DND-41 (cell line): ENCODE data around the gene FXYD7.
"Not testable (repeated sequence)": the region's sequence is repeated elsewhere in the genome, so short reads cannot be mapped to it uniquely, and the experiment has no call there.

Source experiments
- ATAC-seq: fragments of 200-7000 bp; cut with Tn5 transposase; 3 replicates; pipeline ENCODE4 v1.9.1; 2021; ENCODE audit warnings: low read depth; ENCODE audit not compliant: insufficient read depth
- DNase-seq: peaks from one replicate; pipeline ENCODE4 v3.0.0-alpha.2; 2020
- H2AFZ ChIP-seq: 2 replicates; pipeline ENCODE4 v1.6.0; 2012; ENCODE audit warnings: low read depth, low read length
- H3K27ac ChIP-seq: 2 replicates; pipeline ENCODE4 v1.5.1; 2012; ENCODE audit warnings: low read length, inconsistent platforms
- H3K27me3 ChIP-seq: fragments of 200-600 bp; sonication (generic); 2 replicates; pipeline ENCODE4 v1.6.0; 2012; ENCODE audit warnings: low read length, mild to moderate bottlenecking, inconsistent platforms; ENCODE audit not compliant: insufficient read depth, poor library complexity
- H3K36me3 ChIP-seq: 2 replicates; pipeline ENCODE4 v1.5.1; 2012; ENCODE audit warnings: low read length, inconsistent platforms; ENCODE audit not compliant: insufficient read depth
- H3K4me1 ChIP-seq: 2 replicates; pipeline ENCODE4 v1.5.1; 2012; ENCODE audit warnings: mild to moderate bottlenecking, low read length; ENCODE audit not compliant: insufficient read depth
- H3K4me2 ChIP-seq: 2 replicates; pipeline ENCODE4 v1.6.0; 2012; ENCODE audit warnings: mild to moderate bottlenecking, moderate library complexity, low read length, inconsistent platforms; ENCODE audit not compliant: insufficient read depth
- H3K4me3 ChIP-seq, 2 experiments: fragments of 200-600 bp in 1 of 2; shearing (Covaris generic) in 1 of 2; 2 replicates each; pipeline ENCODE4 v1.5.1; 2012 to 2016; ENCODE audit warnings: inconsistent platforms in 2 of 2, low read length in 2 of 2, mild to moderate bottlenecking in 2 of 2, low read depth in 1 of 2, moderate library complexity in 1 of 2
- H3K79me2 ChIP-seq: 2 replicates; pipeline ENCODE4 v1.6.0; 2012; ENCODE audit warnings: low read length, inconsistent platforms; ENCODE audit not compliant: insufficient read depth
- H3K9ac ChIP-seq: 2 replicates; pipeline ENCODE4 v1.6.0; 2012; ENCODE audit warnings: low read depth, mild to moderate bottlenecking, inconsistent platforms, low read length, moderate library complexity
- H3K9me3 ChIP-seq: 2 replicates; pipeline ENCODE4 v1.5.1; 2012; ENCODE audit warnings: low read length, moderate library complexity, mild to moderate bottlenecking, inconsistent platforms; ENCODE audit not compliant: insufficient read depth, severe bottlenecking
- H4K20me1 ChIP-seq: 2 replicates; pipeline ENCODE4 v1.6.0; 2012; ENCODE audit warnings: low read length; ENCODE audit not compliant: insufficient read depth
- CTCF ChIP-seq: IDR thresholded peaks from 2 replicates; pipeline ENCODE4 v1.5.1; 2012; ENCODE audit warnings: borderline replicate concordance, low read length, moderate library complexity, mild to moderate bottlenecking; ENCODE audit not compliant: poor library complexity, severe bottlenecking; ENCODE audit errors: extremely low read depth
- EZH2 ChIP-seq: IDR thresholded peaks from 3 replicates; pipeline ENCODE4 v1.6.1; 2012; ENCODE audit warnings: borderline replicate concordance, low read depth, mild to moderate bottlenecking, moderate library complexity, low read length, inconsistent platforms; ENCODE audit not compliant: severe bottlenecking

FXYD7 gene

GRCh38 chr19:35184267-35184666 lies 41.2 kb downstream of the FXYD7 start:
- Histone ChIP-seq H3K79me2 (no peaks in the 10 kb centered on the region), H3K4me1 (no peaks in the 10 kb centered on the region), H3K9ac (no peak overlapping the region), H3K9me3 (no peaks in the 10 kb centered on the region), H2AFZ (no peak overlapping the region), H3K36me3 (no peaks in the 10 kb centered on the region), H4K20me1 (no peaks in the 10 kb centered on the region), H3K27me3 (no peaks in the 10 kb centered on the region), H3K27ac (no peak overlapping the region), H3K4me2 (no peak overlapping the region), H3K4me3 (no peak overlapping the region)
- no peak for TF ChIP-seq EZH2
- no peak for ATAC-seq
- DNase-seq, result no peak

DNA sequence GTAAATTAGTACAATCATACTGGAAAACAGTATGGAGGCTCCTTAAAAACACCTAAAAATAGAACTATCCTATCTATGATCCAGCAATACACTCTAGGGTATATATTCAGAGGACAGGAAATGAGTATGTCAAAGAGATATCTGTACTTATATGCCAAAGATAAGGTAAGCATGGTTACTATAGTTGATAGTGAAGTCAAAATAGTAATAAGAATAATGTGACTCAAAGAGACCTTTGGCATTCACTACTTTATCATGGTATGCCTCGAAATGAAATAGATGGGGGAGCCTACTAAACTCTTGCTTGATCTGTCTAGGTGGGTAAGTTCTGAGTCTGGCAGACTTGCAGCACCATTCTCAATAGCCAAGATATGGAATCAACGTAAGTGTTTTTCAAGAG lies 41.8 kb downstream of the FXYD7 start:
- H3K9ac ChIP-seq, result no peak overlapping the region
- no peak overlapping the region for H3K27ac ChIP-seq
- no peaks in the 10 kb centered on the region for H4K20me1 ChIP-seq
- TF ChIP-seq EZH2 (no peak), CTCF (no peak)
- no peaks in the 10 kb centered on the region for H3K27me3 ChIP-seq
- no peak overlapping the region for H3K4me3 ChIP-seq
- ATAC-seq, result no peak
- H3K36me3 ChIP-seq, result no peaks in the 10 kb centered on the region
- no peak for DNase-seq
- H3K9me3 ChIP-seq, result no peaks in the 10 kb centered on the region
- no peak overlapping the region for H2AFZ ChIP-seq
- H3K4me2 ChIP-seq, result no peak overlapping the region
- no peaks in the 10 kb centered on the region for H3K4me1 ChIP-seq
- no peaks in the 10 kb centered on the region for H3K79me2 ChIP-seq

DNA sequence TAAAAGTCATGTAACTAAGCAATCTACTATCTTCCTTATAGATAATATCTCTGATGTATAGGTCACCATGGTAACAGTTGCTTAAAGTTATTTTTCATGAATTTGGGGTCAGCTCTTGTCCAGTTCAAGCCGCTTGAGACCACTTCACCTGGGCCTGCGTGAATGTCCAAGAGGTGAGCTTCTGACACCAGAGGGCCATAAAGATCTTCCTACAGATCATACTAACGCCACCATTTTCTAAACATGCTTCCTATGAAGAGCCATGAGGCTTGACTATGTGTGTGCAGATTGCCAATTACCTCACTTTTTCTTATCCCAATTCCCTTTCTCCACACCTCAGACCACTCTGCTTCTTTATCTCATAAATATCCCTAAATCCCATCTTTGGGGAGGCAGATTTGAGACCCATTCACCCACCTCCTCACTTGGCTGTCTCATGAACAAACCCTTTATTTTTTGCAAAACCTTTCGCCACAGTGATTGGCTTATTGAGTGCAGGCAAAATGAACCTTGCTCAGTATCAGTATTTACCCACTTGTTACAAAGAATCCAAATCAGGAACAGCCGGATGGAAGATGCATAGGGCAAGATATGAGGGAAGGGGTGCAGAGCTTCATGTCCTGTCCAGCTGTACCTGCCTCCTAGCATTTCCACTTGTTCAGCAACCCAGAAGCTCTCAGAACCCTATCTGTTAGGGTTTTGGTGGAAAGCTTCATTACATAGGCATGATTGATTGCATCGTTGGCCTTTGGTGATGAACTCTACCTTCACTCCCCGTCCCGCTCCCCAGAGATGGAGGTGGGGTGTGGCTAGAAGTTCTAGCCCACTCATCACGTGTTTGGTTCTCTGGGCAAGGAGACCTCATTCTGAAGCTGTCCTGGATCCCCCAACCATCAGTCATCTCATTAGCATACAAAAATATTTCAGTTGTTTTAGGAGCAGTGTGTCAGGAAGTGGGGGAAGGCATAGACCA lies 51.2 kb downstream of the FXYD7 start:
- H3K36me3 ChIP-seq, result no peaks in the 10 kb centered on the region
- no peak overlapping the region for H3K4me2 ChIP-seq
- ATAC-seq (no peak), DNase-seq (no peak)
- no peaks in the 10 kb centered on the region for H3K4me1 ChIP-seq
- H3K9me3 ChIP-seq, result no peaks in the 10 kb centered on the region
- no peak for TF ChIP-seq EZH2
- no peak for TF ChIP-seq CTCF
- H3K27me3 ChIP-seq, result no peaks in the 10 kb centered on the region
- H2AFZ ChIP-seq, result no peak overlapping the region
- no peak overlapping the region for H3K4me3 ChIP-seq
- no peaks in the 10 kb centered on the region for H3K79me2 ChIP-seq
- H3K27ac ChIP-seq, result no peak overlapping the region
- H4K20me1 ChIP-seq, result no peaks in the 10 kb centered on the region
- no peak overlapping the region for H3K9ac ChIP-seq

GRCh38 chr19:35195830-35196229 lies 52.8 kb downstream of the FXYD7 start:
- Histone ChIP-seq H3K36me3 (no peaks in the 10 kb centered on the region), H3K9me3 (no peaks in the 10 kb centered on the region), H3K4me2 (no peak overlapping the region), H2AFZ (no peak overlapping the region), H3K79me2 (no peaks in the 10 kb centered on the region), H3K4me1 (no peaks in the 10 kb centered on the region), H3K27me3 (peaks cover 3% of the 10 kb centered on the region), H4K20me1 (no peaks in the 10 kb centered on the region), H3K27ac (no peak overlapping the region), H3K4me3 (no peak overlapping the region), H3K9ac (no peak overlapping the region)
- DNase-seq (no peak), ATAC-seq (no peak)
- TF ChIP-seq EZH2 (no peak), CTCF (no peak)

DNA sequence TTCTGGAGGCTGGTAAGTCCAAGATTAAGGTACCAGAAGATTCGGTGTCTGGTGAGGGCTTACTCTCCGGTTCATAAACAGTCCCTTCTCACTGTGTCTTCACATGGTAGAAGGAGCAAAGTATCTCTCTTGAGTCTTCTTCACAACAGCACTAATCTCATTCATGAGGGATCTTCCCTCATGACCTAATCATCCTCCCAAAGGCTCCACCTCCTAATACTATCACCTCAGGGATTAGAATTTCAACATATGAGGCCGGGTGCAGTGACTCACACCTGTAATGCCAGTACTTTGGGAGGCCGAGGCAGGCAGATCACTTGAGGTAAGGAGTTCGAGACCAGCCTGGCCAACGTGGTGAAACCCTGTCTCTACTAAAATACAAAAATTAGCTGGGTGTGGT lies 53.8 kb downstream of the FXYD7 start:
- H2AFZ ChIP-seq, H3K36me3 ChIP-seq, H3K4me2 ChIP-seq, H3K4me1 ChIP-seq, H3K27ac ChIP-seq, H3K4me3 ChIP-seq, DNase-seq, H3K27me3 ChIP-seq, H3K9me3 ChIP-seq, H4K20me1 ChIP-seq, H3K79me2 ChIP-seq, H3K9ac ChIP-seq, ATAC-seq: not testable (repeated sequence)
